Muscle layer of colon (tissue), 2 donors: Measurements from ENCODE around the gene GMPR.
"Not testable (repeated sequence)": the region's sequence is repeated elsewhere in the genome, so short reads cannot be mapped to it uniquely, and the experiment has no call there.

Source experiments
- H3K27ac ChIP-seq: one replicate; pipeline ENCODE4 v1.7.0; 2013; ENCODE audit warnings: low read depth, mild to moderate bottlenecking, low read length, moderate library complexity
- H3K27me3 ChIP-seq, 2 donors: one replicate each; pipeline ENCODE4 v1.7.0; 2013; ENCODE audit warnings: low read length in 2 of 2, mild to moderate bottlenecking in 2 of 2; ENCODE audit not compliant: insufficient read depth in 2 of 2, control insufficient read depth in 1 of 2
- H3K36me3 ChIP-seq: one replicate; pipeline ENCODE4 v1.7.0; 2013; ENCODE audit warnings: mild to moderate bottlenecking, low read length; ENCODE audit not compliant: insufficient read depth
- H3K4me1 ChIP-seq: one replicate; pipeline ENCODE4 v1.7.0; 2013; ENCODE audit warnings: mild to moderate bottlenecking, low read length; ENCODE audit not compliant: insufficient read depth
- H3K4me3 ChIP-seq, 2 donors: one replicate each; pipeline ENCODE4 v1.7.0; 2013; ENCODE audit warnings: low read length in 2 of 2, low read depth in 1 of 2, mild to moderate bottlenecking in 1 of 2, moderate library complexity in 1 of 2
- H3K9ac ChIP-seq: one replicate; pipeline ENCODE4 v1.7.0; 2013; ENCODE audit warnings: low read length
- H3K9me3 ChIP-seq: one replicate; pipeline ENCODE4 v1.7.0; 2013; ENCODE audit warnings: mild to moderate bottlenecking, low read length
- donor health status: abdominal sarcoma.
- donor health status: Adenocarcinoma of cecum.

GMPR gene

DNA sequence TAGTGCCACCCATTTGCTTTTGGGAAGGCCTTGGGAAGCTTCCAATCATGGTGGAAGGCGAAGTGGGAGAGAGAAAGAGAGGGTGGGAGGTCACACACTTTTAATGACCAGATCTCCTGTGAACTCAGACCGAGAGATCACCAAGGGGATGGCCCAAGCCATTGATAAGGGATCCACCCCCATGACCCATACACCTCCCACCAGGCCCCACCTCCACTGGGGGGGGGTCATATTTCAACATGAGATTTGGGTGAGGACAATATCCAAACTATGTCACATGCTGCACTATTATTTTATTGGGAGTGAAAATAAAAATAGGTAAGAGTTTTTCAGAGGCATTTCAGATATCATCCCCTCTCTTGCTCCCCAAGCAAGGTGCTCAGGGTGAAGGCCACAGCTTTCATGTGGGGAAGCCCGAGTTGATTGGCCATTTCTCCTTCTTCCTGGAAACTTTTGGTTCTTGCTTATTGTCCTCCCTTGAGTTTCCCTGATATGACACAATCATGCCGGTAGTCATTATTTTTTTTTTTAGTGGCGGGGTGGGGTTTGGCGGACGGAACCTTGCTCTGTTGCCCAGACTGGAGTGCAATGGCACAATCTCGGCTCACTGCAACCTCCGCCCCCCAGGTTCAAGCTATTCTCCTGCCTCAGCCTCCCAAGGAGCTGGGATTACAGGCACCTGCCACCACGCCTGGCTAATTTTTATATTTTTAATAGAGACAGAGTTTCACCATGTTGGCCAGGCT is 15.2 kb downstream of the GMPR start:
- peaks cover 4% of the 10 kb centered on the region for H3K36me3 ChIP-seq
- H3K27ac ChIP-seq: no peak overlapping the region
- H3K27me3 ChIP-seq: no peaks in the 10 kb centered on the region
- no peak overlapping the region for H3K4me3 ChIP-seq
- no peaks in the 10 kb centered on the region for H3K9me3 ChIP-seq
- peaks cover 11% of the 10 kb centered on the region for H3K4me1 ChIP-seq
- no peak overlapping the region for H3K9ac ChIP-seq

- no peak overlapping the region for H3K9ac ChIP-seq
- H3K27me3 ChIP-seq: no peaks in the 10 kb centered on the region
- H3K4me1 ChIP-seq: peaks cover 11% of the 10 kb centered on the region
- no peak overlapping the region for H3K27ac ChIP-seq
- no peak overlapping the region for H3K4me3 ChIP-seq
- no peaks in the 10 kb centered on the region for H3K9me3 ChIP-seq
- peaks cover 4% of the 10 kb centered on the region for H3K36me3 ChIP-seq
Observed at GRCh38 chr6:16254535-16254934, 16.1 kb downstream of the GMPR start.

DNA sequence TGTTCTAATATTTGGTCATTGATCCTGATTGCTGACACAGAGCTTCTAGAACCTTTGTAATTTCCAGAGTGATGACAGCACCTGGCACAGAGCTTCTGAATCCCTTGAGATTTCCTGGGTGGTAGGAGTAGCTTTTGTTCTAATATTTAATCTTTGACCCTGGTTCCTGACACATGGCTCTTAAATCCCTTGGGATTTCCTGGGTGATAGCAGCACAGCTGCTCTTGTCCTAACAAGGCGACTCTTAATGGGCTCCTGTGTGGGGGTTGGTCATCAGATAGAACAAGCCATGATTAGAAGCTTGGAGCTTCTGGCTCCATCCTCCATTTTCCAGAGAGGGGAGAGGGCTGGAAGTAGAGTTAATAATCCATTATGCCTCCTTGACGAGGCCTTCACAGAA is 18.4 kb downstream of the GMPR start:
- no peak overlapping the region for H3K9ac ChIP-seq
- no peak overlapping the region for H3K4me3 ChIP-seq
- no peak overlapping the region for H3K27ac ChIP-seq
- no peaks in the 10 kb centered on the region for H3K9me3 ChIP-seq
- no peaks in the 10 kb centered on the region for H3K36me3 ChIP-seq
- peaks cover 11% of the 10 kb centered on the region for H3K4me1 ChIP-seq
- H3K27me3 ChIP-seq: no peaks in the 10 kb centered on the region

DNA sequence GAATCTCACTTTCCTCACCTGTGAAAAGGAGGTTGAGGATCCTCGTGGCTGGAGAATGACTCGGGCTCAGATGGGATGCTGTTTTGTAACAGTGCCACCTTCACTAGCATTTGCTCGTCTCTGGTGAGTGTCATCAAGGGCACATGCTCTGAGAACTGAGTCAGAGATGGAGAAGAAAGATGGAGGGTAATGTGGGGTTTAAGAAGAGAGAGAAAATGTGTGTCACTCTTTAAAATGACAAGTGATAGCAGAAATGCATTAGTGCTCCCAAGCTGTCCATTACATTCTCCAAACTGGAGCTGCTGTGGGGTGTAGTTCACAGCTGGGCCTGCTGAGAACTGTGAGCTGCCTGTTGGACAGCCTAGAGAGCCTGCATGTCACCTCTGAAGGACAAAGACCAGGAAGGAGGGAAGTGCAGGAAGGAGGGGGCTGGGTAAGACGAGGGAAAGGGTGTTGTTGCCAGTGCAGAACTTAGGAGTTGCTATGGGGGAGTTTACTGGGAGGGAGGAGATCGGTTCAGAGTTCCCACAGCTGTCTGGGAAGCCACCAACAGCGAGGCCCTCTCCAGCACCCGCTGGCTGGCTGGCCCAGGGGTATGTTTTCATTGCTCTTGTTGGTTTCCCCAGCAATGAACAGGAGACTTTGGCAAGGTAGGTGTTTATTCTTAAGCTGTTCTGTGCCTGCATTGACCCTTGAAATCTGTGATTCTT is 19.8 kb downstream of the GMPR start:
- Histone ChIP-seq H3K9me3 (no peaks in the 10 kb centered on the region), H3K4me1 (peaks cover 11% of the 10 kb centered on the region), H3K27ac (peak overlapping the region; percentile 17), H3K4me3 (no peak overlapping the region), H3K27me3 (no peaks in the 10 kb centered on the region), H3K9ac (no peak overlapping the region), H3K36me3 (no peaks in the 10 kb centered on the region)

DNA sequence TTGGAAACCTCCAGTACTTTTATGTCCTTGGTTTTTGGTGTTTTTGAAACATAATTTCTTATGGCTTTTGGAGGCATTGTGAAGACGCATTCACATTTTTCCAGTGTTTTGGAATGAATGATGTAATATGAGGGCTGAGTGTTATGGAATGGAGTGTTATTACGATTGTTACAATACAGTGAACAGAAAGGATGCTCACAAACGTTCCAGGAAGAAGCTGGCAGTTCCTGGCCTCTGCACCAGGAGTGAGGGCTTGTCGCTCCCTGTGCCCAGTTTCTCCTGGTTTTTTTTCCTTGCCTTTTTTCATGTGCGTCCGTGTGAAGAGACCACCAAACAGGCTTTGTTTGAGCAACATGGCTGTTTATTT is 20.3 kb downstream of the GMPR start:
- H3K4me1 ChIP-seq: peaks cover 11% of the 10 kb centered on the region
- no peaks in the 10 kb centered on the region for H3K36me3 ChIP-seq
- H3K27me3 ChIP-seq: no peaks in the 10 kb centered on the region
- no peaks in the 10 kb centered on the region for H3K9me3 ChIP-seq
- H3K4me3 ChIP-seq: no peak overlapping the region
- H3K27ac ChIP-seq: no peak overlapping the region
- H3K9ac ChIP-seq: no peak overlapping the region

- not testable (repeated sequence) for H3K9me3 ChIP-seq, H3K9ac ChIP-seq, H3K4me3 ChIP-seq, H3K27ac ChIP-seq, H3K27me3 ChIP-seq, H3K36me3 ChIP-seq
- H3K4me1 ChIP-seq: peaks cover 11% of the 10 kb centered on the region
Observed at GRCh38 chr6:16259604-16260003, 21.2 kb downstream of the GMPR start.

DNA sequence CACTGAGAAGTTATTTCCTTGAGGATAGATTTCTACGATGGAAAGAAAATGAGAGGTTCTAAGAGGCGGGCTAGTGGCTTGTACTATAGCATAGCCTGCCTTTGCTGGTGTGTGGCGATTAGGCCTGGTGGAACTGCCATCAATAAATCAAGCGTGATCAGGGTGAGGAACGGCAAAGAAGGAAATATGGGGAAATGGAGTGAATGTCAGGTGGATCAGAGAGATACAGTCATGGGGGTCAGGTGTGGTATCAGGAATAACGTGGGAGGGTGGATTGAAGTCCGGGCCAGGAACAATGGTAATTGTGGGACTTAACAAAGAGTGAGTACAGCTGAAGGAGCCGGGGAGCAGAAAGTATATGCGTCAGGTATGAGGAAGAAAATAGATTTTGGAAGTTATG is 22.2 kb downstream of the GMPR start:
- not testable (repeated sequence) for H3K36me3 ChIP-seq, H3K27ac ChIP-seq, H3K4me3 ChIP-seq, H3K27me3 ChIP-seq, H3K9ac ChIP-seq, H3K9me3 ChIP-seq
- H3K4me1 ChIP-seq: peaks cover 11% of the 10 kb centered on the region

DNA sequence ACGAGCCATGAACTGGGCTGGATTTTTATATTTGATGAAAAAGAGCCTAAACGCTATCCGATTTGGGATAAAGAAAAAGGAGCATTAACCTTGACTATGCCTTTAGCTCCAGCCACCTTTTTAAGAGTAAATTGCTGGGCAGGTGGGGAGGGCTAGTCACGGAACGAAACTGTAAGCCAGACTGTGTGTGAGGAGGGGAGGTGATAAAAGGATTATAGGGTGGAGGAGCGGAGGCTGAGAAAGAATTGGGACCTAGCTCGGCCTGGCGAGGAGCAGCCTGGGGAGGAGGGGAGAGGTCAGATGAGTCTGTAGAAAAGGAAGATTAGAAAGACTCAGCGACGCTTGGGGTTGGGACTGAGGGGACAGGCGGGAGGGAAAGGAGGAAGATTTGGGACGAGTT is 24.4 kb downstream of the GMPR start:
- not testable (repeated sequence) for H3K36me3 ChIP-seq, H3K9me3 ChIP-seq, H3K27ac ChIP-seq, H3K9ac ChIP-seq, H3K4me3 ChIP-seq, H3K27me3 ChIP-seq, H3K4me1 ChIP-seq

DNA sequence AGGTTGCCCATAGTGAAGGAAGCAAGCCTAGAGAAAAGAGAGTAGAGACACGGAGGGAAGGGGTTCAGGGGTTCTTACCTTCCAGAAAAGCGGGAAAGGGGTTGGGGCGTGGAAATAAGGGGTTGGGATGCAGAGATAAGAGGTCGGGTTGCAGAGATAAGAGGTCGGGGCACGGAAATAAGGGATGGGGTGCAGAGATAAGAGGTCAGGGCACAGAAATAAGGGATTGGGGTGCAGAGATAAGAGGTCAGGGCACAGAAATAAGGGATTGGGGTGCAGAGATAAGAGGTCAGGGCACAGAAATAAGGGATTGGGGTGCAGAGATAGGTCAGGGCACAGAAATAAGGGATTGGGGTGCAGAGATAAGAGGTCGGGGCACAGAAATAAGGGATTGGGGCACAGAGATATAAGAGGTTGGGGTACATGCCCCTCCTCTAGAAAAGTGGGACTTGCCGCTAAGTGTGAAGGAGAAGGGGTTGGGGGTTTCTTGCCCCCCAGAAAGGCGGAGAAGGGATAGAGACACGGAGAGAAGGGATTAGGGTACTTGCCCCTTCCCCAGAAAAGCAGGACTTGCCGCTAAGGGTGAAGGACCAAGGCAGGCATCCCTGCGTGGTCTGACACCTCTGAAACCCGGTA is 25.2 kb downstream of the GMPR start:
- not testable (repeated sequence) for H3K27me3 ChIP-seq, H3K4me3 ChIP-seq, H3K27ac ChIP-seq, H3K9me3 ChIP-seq, H3K4me1 ChIP-seq, H3K36me3 ChIP-seq, H3K9ac ChIP-seq

DNA sequence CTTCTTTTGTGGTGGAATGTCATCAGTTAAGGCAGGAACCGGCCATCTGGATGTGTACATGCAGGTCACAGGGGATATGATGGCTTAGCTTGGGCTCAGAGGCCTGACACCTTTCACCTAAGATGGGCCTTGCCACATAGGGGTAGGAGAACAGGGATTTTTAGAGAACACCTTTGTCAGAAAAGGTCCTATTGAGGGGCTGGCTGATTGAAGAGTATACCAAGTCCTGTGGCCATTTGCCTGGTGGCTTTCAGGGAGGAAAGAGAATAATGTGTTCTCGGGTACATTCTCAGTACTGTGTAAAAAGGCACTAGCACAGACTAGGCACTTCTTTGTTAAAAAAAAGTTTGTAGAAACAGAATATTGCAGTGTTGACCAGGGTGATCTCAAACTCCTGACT is 26.4 kb downstream of the GMPR start:
- H3K9ac ChIP-seq: no peak overlapping the region
- H3K4me1 ChIP-seq: no peaks in the 10 kb centered on the region
- no peak overlapping the region for H3K4me3 ChIP-seq
- H3K27ac ChIP-seq: no peak overlapping the region
- H3K27me3 ChIP-seq: no peaks in the 10 kb centered on the region
- H3K36me3 ChIP-seq: no peaks in the 10 kb centered on the region
- no peaks in the 10 kb centered on the region for H3K9me3 ChIP-seq

DNA sequence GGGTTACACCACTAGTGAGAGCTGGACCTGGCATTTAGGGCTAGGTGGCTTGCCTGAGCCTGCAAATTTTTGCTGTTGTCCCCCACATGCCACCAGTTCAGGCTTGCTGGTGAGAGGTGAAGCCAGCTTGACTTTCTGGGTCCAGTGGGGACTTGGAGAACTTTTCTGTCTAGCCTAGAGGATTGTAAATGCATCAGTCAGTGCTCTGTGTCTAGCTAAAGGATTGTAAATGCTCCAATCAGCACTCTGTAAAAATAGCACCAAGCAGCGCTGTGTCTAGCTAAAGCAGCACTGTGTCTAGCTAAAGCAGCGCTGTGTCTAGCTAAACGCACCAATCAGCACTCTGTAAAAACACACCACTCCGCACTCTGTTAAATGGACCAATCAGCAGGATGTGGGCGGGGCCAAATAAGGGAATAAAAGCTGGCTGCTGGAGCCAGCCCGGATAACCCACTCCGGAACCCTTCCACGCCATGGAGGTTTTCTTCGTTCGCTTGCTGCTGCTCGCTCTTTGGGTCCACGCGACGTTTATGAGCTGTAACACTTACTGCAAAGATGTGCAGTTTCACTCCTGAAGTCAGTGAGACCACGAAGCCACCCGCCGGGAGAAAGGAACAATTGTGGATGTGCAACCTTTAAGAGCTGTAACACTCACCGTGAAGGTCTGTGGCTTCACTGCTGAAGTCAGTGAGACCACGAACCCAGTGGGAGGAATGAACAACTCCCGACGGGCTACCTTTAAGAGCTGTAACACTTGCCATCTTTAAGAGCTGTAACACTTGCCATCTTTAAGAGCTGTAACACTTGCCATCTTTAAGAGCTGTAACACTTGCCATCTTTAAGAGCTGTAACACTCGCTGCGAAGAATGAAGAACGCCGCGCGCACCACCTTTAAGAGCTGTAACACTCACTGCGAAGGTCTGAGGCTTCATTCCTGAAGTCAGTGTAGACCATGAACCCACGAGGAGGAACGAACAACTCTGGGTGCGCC is 27.3 kb downstream of the GMPR start:
- Histone ChIP-seq H3K36me3 (no peaks in the 10 kb centered on the region), H3K4me1 (no peaks in the 10 kb centered on the region), H3K9ac (no peak overlapping the region)

More for the DNA sequence above, 27.3 kb downstream of the GMPR start:
- no peak overlapping the region for H3K4me3 ChIP-seq
- H3K27ac ChIP-seq: no peak overlapping the region
- no peaks in the 10 kb centered on the region for H3K9me3 ChIP-seq
- H3K27me3 ChIP-seq: no peaks in the 10 kb centered on the region
